Stimulated activated CD8-positive, alpha-beta memory T cell treated with anti-CD3 and anti-CD28 coated beads, Interleukin-7, amount 100 ng/mL, for 4 hours (primary cell): ENCODE measurements around the gene FLYWCH2.
"Not testable (repeated sequence)": the region's sequence is repeated elsewhere in the genome, so short reads cannot be mapped to it uniquely, and the experiment has no call there.

Experiments used
- DNase-seq, 2 donors: peaks; one replicate each; pipeline ENCODE4 v3.0.0-alpha.2; 2020; ENCODE audit warnings: low read depth in 2 of 2

The FLYWCH2 gene

DNA sequence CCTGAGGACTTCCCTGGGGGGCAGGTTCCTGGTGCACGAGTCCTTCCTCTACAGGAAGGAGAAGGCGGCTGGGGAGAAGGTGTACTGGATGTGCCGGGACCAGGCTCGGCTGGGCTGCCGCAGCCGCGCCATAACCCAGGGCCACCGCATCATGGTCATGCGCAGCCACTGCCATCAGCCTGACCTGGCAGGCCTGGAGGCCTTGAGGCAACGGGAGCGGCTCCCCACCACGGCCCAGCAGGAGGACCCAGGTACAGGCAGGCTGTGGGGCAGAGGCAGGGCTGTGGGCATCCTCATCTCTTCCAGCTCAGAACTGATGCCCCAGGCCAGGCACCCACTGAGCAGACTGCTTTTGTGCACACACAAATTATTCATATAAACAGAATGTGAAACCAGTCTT is 55.2 kb downstream of the FLYWCH2 start:
- DNase-seq, result no peak

GRCh38 chr16:2939968-2940367 is 57.0 kb downstream of the FLYWCH2 start:
- no peak for DNase-seq

- DNase-seq, result no peak
Measured at GRCh38 chr16:2942045-2942444, 59.0 kb downstream of the FLYWCH2 start.

DNA sequence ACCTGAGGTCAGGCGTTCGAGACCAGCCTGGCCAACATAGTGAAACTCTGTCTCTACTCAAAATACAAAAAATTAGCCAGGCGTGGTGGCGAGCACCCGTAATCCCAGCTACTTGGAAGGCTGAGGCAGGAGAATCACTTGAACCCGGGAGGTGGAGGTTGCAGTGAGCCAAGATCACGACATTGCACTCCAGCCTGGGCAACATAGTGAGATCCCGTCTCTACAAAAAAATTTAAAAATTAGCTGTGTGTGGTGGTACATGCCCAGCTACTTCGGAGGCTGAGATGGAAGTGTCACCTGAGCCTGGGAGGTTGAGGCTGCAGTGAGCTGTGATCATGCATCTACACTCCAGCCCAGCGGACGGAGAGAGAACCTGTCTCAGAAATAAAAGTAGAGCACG is 60.7 kb downstream of the FLYWCH2 start:
- not testable (repeated sequence) for DNase-seq

DNA sequence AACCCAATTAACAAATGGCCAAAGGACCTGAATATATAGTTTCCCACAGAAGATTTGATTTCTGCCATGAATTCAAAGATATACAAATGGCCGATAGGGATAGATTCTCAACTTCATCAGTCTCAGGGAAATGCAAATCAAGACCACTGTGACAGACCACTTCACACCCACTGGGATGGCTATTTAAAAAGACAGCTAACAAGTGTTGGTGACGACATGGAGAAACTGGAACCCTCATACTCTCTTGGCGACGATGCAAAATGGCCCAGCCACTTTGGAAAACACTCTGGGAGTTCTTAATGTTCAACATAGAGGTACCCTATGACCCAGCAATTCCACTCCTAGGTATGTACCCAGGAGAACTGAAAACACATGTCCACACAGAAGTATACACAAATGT is 63.6 kb downstream of the FLYWCH2 start:
- DNase-seq, result no peak
